GM23338 (cell line): ENCODE measurements around the gene FAP. TPM values are rescaled to one million over a fixed set of nuclear protein-coding genes. Genes with fewer than 3 reads are reported as not detected.

Experiments used
- ATAC-seq: fragments of 200-7000 bp; cut with Tn5 transposase; 3 replicates; pipeline ENCODE4 v1.9.1; 2020
- DNase-seq: peaks from one replicate; pipeline ENCODE4 v3.0.0-alpha.2; 2015; ENCODE audit warnings: low spot score
- H2AFZ ChIP-seq: fragments of 200-600 bp; sonication (generic); 2 replicates; pipeline ENCODE4 v1.8.0; 2016; ENCODE audit warnings: antibody characterized with exemption, mild to moderate bottlenecking, moderate library complexity
- H3F3A ChIP-seq: fragments of 200-600 bp; sonication (generic); replicated peaks from 2 replicates; pipeline ENCODE4 v1.8.0; 2017; ENCODE audit warnings: antibody characterized with exemption, mixed run types, low read depth
- H3K27ac ChIP-seq: fragments of 200-600 bp; sonication (generic); 2 replicates; pipeline ENCODE4 v1.6.1; 2016; ENCODE audit warnings: low read depth
- H3K27me3 ChIP-seq: fragments of 200-600 bp; sonication (generic); 2 replicates; pipeline ENCODE4 v1.8.0; 2016; ENCODE audit warnings: mild to moderate bottlenecking, mixed run types, moderate library complexity; ENCODE audit not compliant: insufficient read depth
- H3K36me3 ChIP-seq: fragments of 200-600 bp; sonication (generic); 2 replicates; pipeline ENCODE4 v1.8.0; 2016; ENCODE audit warnings: mild to moderate bottlenecking; ENCODE audit not compliant: insufficient read depth
- H3K4me1 ChIP-seq: fragments of 200-600 bp; sonication (generic); 2 replicates; pipeline ENCODE4 v1.8.0; 2016; ENCODE audit warnings: mild to moderate bottlenecking, moderate library complexity; ENCODE audit not compliant: insufficient read depth
- H3K4me2 ChIP-seq: fragments of 200-600 bp; sonication (generic); 2 replicates; pipeline ENCODE4 v1.7.1; 2017; ENCODE audit warnings: mixed run types
- H3K4me3 ChIP-seq: fragments of 200-600 bp; sonication (generic); 2 replicates; pipeline ENCODE4 v1.6.1; 2016; ENCODE audit warnings: mixed run types
- H3K79me2 ChIP-seq: fragments of 200-600 bp; sonication (generic); replicated peaks from 2 replicates; pipeline ENCODE4 v1.8.0; 2017; ENCODE audit warnings: mild to moderate bottlenecking; ENCODE audit not compliant: insufficient read depth
- H3K9me2 ChIP-seq: fragments of 200-600 bp; sonication (generic); 2 replicates; pipeline ENCODE4 v1.8.0; 2017; ENCODE audit not compliant: insufficient read depth
- H4K20me1 ChIP-seq: fragments of 200-600 bp; sonication (generic); replicated peaks from 2 replicates; pipeline ENCODE4 v1.8.0; 2017; ENCODE audit warnings: mild to moderate bottlenecking; ENCODE audit not compliant: insufficient read depth
- H3K27ac Mint-ChIP-seq: 2 replicates; pipeline ENCODE4 v1.8.0; 2020; ENCODE audit warnings: inconsistent platforms, mild to moderate bottlenecking, moderate library complexity, mixed read lengths
- H3K27me3 Mint-ChIP-seq: 3 replicates; pipeline ENCODE4 v1.8.0; 2022; ENCODE audit warnings: low read depth, mild to moderate bottlenecking, moderate library complexity, mixed read lengths, inconsistent platforms; ENCODE audit not compliant: insufficient read depth, poor library complexity
- H3K36me3 Mint-ChIP-seq: 3 replicates; pipeline ENCODE4 v1.8.0; 2021; ENCODE audit warnings: low read depth, mild to moderate bottlenecking, inconsistent platforms, moderate library complexity, mixed read lengths
- H3K4me1 Mint-ChIP-seq: 3 replicates; pipeline ENCODE4 v1.8.0; 2020; ENCODE audit warnings: mild to moderate bottlenecking, inconsistent platforms, mixed read lengths
- H3K4me3 Mint-ChIP-seq: 3 replicates; pipeline ENCODE4 v1.8.0; 2021; ENCODE audit warnings: moderate library complexity, mild to moderate bottlenecking, inconsistent platforms, mixed read lengths
- H3K9me3 Mint-ChIP-seq: 3 replicates; pipeline ENCODE4 v1.8.0; 2020; ENCODE audit warnings: moderate library complexity, mild to moderate bottlenecking, inconsistent platforms, mixed read lengths
- CREB1 ChIP-seq: fragments of 250-450 bp; sonication (Bioruptor Pico); IDR thresholded peaks from 2 replicates; pipeline ENCODE4 v1.5.0; 2020; ENCODE audit warnings: low read depth, mild to moderate bottlenecking, moderate library complexity
- EZH2 ChIP-seq: fragments of 200-600 bp; sonication (generic); IDR thresholded peaks from one replicate; pipeline ENCODE4 v1.8.0; 2017; ENCODE audit warnings: antibody characterized with exemption, mild to moderate bottlenecking, low read depth; ENCODE audit not compliant: unreplicated experiment
- EZH2phosphoT487 ChIP-seq: fragments of 200-600 bp; sonication (generic); IDR thresholded peaks from one replicate; pipeline ENCODE4 v1.8.1; 2018; ENCODE audit warnings: antibody characterized with exemption; ENCODE audit not compliant: unreplicated experiment
- JUNB ChIP-seq: IDR thresholded peaks from one replicate; pipeline ENCODE4 v1.6.1; 2016; ENCODE audit warnings: antibody characterized with exemption; ENCODE audit not compliant: unreplicated experiment
- NANOG ChIP-seq: IDR thresholded peaks from 2 replicates; pipeline ENCODE4 v1.6.1; 2016; ENCODE audit warnings: antibody characterized with exemption, borderline replicate concordance
- POLR2AphosphoS5 ChIP-seq: IDR thresholded peaks from 2 replicates; pipeline ENCODE4 v1.6.1; 2016; ENCODE audit warnings: antibody characterized with exemption, low read depth
- STAT1 ChIP-seq: IDR thresholded peaks from one replicate; pipeline ENCODE4 v1.6.1; 2016; ENCODE audit warnings: antibody characterized with exemption; ENCODE audit not compliant: unreplicated experiment
- ZNF114 ChIP-seq: fragments of 250-450 bp; sonication (Bioruptor Pico); IDR thresholded peaks from 2 replicates; pipeline ENCODE4 v1.5.0; 2020; ENCODE audit warnings: mild to moderate bottlenecking, moderate library complexity
- ZNF331 ChIP-seq: fragments of 250-450 bp; sonication (Bioruptor Pico); IDR thresholded peaks from 2 replicates; pipeline ENCODE4 v1.5.0; 2020; ENCODE audit warnings: low read depth, mild to moderate bottlenecking, moderate library complexity
- polyA plus RNA-seq: library from polyadenylated mRNA; unstranded; fragments of >200 nt; fragmentation: Nextera tagmentation; extraction: Ambion mirVana; gene quantifications from 2 replicates; pipeline ENCODE4 v1.2.1, GENCODE V29; 2016
- total RNA-seq: library from RNA; depleted of rRNA; stranded (reverse); fragments of >200 nt; shearing (Covaris generic); gene quantifications from 2 replicates; pipeline ENCODE4 v1.2.3, GENCODE V29; 2014
- TF ChIP-seq, protein P1 (sequence below): IDR thresholded peaks from one replicate; pipeline ENCODE4 v1.6.1; 2018; ENCODE audit warnings: antibody characterized with exemption; ENCODE audit not compliant: unreplicated experiment
- TF ChIP-seq, protein P2 (sequence below), 2 experiments: fragments of 200-600 bp in 1 of 2; sonication (generic) in 1 of 2; conservative IDR thresholded peaks; 2 replicates each; pipeline versions ENCODE4 v1.5.1 to v1.6.1; 2016 to 2017; ENCODE audit warnings: antibody characterized with exemption in 2 of 2, low read depth in 2 of 2, mild to moderate bottlenecking in 2 of 2, moderate library complexity in 1 of 2

The FAP gene
- total and polyA plus RNA-seq, 2 experiments from 2014 or later = not detected

DNA sequence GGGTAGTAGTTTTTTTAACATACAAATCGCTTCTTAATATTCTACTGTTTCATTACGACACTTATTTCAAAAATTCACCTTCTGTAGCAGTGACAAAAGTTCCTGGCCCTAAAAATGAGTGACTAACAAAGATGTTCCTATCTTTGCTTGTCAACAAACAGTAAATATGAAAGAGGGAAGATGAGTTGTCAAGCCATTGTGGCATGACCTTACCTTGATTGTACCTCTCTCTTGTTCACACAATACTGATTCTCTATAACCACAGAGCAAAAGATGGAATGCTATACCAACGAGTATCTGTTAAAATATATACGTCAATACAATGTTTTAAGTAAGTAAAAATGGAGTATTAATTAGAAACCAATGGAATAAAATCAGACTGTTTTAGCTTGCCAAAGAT is 76.5 kb downstream of the FAP start:
- DNase-seq (no peak), ATAC-seq (no peak)
- H3K36me3 ChIP-seq = no peaks in the 10 kb centered on the region
- no peak overlapping the region for H2AFZ ChIP-seq
- no peaks in the 10 kb centered on the region for H3F3A ChIP-seq
- H3K4me3 Mint-ChIP-seq = no peak overlapping the region
- no peak overlapping the region for H3K27ac Mint-ChIP-seq
- H3K27ac ChIP-seq = no peak overlapping the region
- peaks cover 10% of the 10 kb centered on the region for H3K4me1 ChIP-seq
- H3K27me3 ChIP-seq = no peaks in the 10 kb centered on the region
- no peaks in the 10 kb centered on the region for H3K36me3 Mint-ChIP-seq
- no peaks in the 10 kb centered on the region for H4K20me1 ChIP-seq
- H3K4me3 ChIP-seq = no peak overlapping the region
- no peaks in the 10 kb centered on the region for H3K79me2 ChIP-seq
- TF ChIP-seq POLR2AphosphoS5 (no peak), EZH2phosphoT487 (no peak), EZH2 (no peak), NANOG (no peak), CREB1 (no peak), ZNF114 (CRISPR knock-in tag) (no peak), ZNF331 (CRISPR knock-in tag) (no peak)
- TF ChIP-seq, protein P1, sequence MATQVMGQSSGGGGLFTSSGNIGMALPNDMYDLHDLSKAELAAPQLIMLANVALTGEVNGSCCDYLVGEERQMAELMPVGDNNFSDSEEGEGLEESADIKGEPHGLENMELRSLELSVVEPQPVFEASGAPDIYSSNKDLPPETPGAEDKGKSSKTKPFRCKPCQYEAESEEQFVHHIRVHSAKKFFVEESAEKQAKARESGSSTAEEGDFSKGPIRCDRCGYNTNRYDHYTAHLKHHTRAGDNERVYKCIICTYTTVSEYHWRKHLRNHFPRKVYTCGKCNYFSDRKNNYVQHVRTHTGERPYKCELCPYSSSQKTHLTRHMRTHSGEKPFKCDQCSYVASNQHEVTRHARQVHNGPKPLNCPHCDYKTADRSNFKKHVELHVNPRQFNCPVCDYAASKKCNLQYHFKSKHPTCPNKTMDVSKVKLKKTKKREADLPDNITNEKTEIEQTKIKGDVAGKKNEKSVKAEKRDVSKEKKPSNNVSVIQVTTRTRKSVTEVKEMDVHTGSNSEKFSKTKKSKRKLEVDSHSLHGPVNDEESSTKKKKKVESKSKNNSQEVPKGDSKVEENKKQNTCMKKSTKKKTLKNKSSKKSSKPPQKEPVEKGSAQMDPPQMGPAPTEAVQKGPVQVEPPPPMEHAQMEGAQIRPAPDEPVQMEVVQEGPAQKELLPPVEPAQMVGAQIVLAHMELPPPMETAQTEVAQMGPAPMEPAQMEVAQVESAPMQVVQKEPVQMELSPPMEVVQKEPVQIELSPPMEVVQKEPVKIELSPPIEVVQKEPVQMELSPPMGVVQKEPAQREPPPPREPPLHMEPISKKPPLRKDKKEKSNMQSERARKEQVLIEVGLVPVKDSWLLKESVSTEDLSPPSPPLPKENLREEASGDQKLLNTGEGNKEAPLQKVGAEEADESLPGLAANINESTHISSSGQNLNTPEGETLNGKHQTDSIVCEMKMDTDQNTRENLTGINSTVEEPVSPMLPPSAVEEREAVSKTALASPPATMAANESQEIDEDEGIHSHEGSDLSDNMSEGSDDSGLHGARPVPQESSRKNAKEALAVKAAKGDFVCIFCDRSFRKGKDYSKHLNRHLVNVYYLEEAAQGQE = no peak
- peaks cover 9% of the 10 kb centered on the region; the same call in 2 of the 3 replicates for H3K4me1 Mint-ChIP-seq
- no peaks in the 10 kb centered on the region for H3K9me3 Mint-ChIP-seq
- H3K27me3 Mint-ChIP-seq = no peaks in the 10 kb centered on the region
- 0 out of 2 replicates have a peak, but pooled peaks cover 4% of the 10 kb centered on the region for H3K9me2 ChIP-seq
- no peak overlapping the region for H3K4me2 ChIP-seq

DNA sequence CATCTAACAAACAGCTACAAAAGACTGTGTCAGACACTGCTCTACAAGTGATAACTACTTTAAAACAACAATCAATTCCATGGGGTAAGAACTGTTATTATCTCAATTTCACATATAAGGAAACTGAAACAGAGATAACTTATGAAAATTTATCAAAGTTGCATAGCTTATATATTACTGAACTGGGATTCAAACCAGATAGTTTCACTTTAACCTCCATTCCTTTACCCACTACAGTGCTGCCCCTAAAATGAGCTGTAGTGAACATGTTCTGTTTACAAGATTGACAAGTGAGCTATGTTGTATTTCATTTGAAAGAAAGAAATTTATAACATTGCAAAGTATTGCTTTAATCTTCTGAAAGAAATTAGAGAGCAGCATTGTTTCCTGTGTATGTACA is 77.1 kb downstream of the FAP start:
- Histone ChIP-seq H3K4me2 (no peak overlapping the region), H3K79me2 (no peaks in the 10 kb centered on the region), H3F3A (no peaks in the 10 kb centered on the region), H3K27me3 (no peaks in the 10 kb centered on the region), H3K27ac (no peak overlapping the region), H3K9me2 (0 out of 2 replicates have a peak, but pooled peaks cover 4% of the 10 kb centered on the region), H2AFZ (no peak overlapping the region), H3K4me3 (no peak overlapping the region), H3K4me1 (peaks cover 4% of the 10 kb centered on the region), H4K20me1 (no peaks in the 10 kb centered on the region), H3K36me3 (no peaks in the 10 kb centered on the region)
- Mint-ChIP-seq H3K4me3 (no peak overlapping the region), H3K9me3 (no peaks in the 10 kb centered on the region), H3K27ac (no peak overlapping the region), H3K4me1 (peaks cover 5% of the 10 kb centered on the region; the same call in 2 of the 3 replicates), H3K27me3 (no peaks in the 10 kb centered on the region), H3K36me3 (no peaks in the 10 kb centered on the region)
- ATAC-seq (no peak), DNase-seq (no peak)
- TF ChIP-seq JUNB (no peak), NANOG (no peak), EZH2 (no peak), EZH2phosphoT487 (no peak), STAT1 (no peak), ZNF114 (CRISPR knock-in tag) (no peak), POLR2AphosphoS5 (no peak)
- TF ChIP-seq, protein P2, sequence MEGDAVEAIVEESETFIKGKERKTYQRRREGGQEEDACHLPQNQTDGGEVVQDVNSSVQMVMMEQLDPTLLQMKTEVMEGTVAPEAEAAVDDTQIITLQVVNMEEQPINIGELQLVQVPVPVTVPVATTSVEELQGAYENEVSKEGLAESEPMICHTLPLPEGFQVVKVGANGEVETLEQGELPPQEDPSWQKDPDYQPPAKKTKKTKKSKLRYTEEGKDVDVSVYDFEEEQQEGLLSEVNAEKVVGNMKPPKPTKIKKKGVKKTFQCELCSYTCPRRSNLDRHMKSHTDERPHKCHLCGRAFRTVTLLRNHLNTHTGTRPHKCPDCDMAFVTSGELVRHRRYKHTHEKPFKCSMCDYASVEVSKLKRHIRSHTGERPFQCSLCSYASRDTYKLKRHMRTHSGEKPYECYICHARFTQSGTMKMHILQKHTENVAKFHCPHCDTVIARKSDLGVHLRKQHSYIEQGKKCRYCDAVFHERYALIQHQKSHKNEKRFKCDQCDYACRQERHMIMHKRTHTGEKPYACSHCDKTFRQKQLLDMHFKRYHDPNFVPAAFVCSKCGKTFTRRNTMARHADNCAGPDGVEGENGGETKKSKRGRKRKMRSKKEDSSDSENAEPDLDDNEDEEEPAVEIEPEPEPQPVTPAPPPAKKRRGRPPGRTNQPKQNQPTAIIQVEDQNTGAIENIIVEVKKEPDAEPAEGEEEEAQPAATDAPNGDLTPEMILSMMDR (conservative IDR thresholded peaks at IDR 0.05; ENCODE audit: low read depth in 2 of 2) = no peak
